ENCODE measurements around the gene CETP.

CETP gene

DNA sequence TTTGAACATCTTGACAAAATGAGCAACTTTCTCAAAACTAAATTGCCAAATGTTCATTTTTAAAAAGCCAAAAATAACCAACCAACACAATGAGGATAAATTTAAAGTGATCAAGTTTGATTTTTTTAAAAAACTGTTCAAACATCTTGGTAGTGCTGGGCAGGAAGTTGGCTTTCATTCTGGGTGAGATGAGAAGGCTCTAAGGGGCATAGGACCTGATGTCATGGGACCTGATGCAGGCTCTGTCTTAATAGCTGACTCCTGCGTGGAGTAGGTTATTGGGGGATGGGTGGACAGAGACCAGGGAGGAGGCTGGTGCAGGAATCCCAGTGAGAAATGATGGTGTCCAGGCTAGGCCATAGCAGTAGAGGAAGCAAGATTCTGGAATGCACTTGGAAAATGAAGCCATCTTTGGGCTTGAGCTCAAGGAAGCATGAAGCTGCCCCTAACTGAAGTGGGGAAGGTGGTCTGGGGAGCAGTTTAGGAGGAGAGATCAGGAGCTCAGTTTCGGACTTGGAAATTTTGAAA is 48.0 kb downstream of the CETP start:
- TF ChIP-seq, protein P1, sequence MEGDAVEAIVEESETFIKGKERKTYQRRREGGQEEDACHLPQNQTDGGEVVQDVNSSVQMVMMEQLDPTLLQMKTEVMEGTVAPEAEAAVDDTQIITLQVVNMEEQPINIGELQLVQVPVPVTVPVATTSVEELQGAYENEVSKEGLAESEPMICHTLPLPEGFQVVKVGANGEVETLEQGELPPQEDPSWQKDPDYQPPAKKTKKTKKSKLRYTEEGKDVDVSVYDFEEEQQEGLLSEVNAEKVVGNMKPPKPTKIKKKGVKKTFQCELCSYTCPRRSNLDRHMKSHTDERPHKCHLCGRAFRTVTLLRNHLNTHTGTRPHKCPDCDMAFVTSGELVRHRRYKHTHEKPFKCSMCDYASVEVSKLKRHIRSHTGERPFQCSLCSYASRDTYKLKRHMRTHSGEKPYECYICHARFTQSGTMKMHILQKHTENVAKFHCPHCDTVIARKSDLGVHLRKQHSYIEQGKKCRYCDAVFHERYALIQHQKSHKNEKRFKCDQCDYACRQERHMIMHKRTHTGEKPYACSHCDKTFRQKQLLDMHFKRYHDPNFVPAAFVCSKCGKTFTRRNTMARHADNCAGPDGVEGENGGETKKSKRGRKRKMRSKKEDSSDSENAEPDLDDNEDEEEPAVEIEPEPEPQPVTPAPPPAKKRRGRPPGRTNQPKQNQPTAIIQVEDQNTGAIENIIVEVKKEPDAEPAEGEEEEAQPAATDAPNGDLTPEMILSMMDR (IDR thresholded peaks at IDR 0.05; ENCODE audit: low read depth, low read length) = no peak
- no peak overlapping the region for H3K4me3 ChIP-seq (ENCODE audit: low read depth, low read length)

DNA sequence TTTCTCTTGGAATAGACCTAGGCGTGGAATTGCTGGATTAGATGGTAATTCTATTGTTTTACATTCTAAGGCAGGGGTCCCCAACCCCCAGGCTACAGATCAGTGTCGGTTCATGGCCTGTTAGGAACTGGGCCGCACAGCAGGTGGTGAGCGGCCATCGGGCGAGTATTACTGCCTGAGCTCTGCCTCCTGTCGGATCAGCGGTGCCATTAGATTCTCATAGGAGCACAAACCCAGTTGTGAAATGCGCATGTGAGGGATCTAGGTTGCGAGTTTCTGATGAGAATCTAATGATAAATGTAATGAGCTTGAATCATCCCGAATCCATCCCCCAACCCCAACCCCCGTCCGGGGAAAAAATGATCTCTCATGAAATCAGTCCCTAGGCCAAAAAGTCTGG is 50.6 kb downstream of the CETP start:
- no peak overlapping the region for H3K4me3 ChIP-seq (ENCODE audit: low read depth, low read length)
- TF ChIP-seq, protein P1 (IDR thresholded peaks at IDR 0.05; ENCODE audit: low read depth, low read length) = no peak

DNA sequence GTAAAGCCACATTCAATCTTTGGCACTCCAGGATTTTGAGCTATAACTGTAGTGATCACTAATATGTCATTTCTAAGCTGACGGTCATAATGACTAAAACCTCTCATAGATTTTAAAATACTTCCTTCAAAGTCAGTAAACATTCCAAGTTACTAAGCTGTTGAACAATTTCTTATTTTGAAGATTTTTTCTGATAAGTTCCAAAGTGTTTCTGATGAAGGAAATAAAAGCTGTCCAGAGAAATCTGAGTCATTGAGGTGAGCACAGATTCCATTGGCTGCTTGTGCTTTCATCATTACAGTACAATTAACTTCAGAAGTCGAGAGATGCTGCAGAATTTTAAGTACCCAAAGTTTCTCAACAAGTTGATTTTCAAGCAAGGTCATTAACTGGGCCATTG is 51.5 kb downstream of the CETP start:
- H3K4me3 ChIP-seq (ENCODE audit: low read depth, low read length) = no peak overlapping the region
- TF ChIP-seq, protein P1 (IDR thresholded peaks at IDR 0.05; ENCODE audit: low read depth, low read length) = no peak

DNA sequence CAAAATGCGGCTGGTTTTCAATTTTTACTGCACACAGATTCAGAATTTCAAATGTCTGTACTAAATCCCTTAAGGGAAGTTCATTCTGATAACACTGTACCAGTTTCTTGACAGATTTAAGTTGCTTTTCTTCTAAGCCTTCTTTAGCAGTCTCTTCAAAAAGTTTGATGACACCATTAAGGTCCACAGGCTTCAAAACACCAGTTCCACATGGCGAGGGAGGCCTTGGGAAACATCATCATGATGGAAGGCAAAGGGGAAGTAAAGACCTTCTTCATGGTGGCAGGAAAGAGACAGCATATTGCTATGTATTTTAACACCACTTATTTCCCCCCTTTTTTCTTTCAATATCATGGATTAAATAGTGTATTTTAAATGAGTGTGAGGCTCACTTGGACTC is 52.2 kb downstream of the CETP start:
- TF ChIP-seq, protein P1 (IDR thresholded peaks at IDR 0.05; ENCODE audit: low read depth, low read length) = no peak
- no peak overlapping the region for H3K4me3 ChIP-seq (ENCODE audit: low read depth, low read length)

DNA sequence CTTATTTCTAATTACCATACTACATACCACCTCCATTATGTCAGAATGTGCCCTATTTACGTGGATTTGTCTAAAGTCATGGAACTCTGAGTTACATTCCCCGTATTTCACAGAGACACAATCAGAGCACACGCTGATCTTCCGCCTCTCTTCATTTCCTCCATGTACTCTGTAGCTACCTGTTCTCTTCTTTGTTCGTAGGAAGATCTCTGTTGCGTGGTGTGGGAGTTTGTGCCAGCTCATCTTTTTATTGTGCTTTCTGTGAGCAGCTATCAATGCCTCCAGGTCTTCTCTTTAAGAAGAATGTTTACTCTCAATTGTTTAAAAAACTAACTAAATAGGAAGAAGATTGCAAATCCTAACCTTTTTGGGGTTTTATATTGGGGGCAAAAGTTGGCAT is 54.6 kb downstream of the CETP start:
- TF ChIP-seq, protein P1 (IDR thresholded peaks at IDR 0.05; ENCODE audit: low read depth, low read length) = no peak
- H3K4me3 ChIP-seq (ENCODE audit: low read depth, low read length) = no peak overlapping the region

DNA sequence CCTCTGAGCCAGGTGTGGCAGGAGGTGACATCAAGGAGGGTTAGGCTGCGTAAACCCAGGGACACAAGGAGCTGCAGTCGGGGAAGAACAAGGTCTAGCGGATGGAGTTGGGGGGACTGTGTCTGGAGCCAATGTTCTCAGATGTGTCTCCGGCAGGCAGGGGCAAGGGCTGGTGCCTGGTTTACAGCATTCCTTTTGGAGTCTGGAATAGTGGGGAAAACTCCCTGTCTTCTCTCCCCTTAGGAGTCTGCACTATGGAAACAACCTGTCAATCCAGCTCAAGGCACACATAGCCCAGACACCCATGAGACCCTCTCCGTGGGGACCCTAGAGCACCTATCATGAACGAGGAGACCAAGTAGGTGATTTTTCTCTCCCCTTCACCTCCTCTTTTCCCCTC is 55.1 kb downstream of the CETP start:
- no peak overlapping the region for H3K4me3 ChIP-seq (ENCODE audit: low read depth, low read length)
- TF ChIP-seq, protein P1 (IDR thresholded peaks at IDR 0.05; ENCODE audit: low read depth, low read length) = no peak

DNA sequence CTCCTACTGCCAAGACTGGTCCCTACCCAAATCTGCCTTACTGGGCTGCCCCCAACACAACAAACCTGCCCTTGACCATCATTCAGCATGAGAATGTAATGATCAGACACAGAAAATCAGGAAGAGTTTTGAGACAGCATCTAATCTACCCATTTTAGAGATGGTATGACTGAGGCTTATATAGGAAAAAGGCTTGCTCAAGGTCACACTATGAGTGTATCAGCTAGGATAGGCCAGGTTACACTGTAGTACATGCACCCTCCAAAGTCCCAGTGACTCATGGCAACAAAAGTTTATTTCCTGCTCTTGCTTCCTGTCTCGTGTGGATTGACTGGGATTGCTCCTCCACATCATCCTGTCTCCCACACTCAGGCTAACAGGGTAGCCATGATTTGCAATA is 55.5 kb downstream of the CETP start:
- TF ChIP-seq, protein P1 (IDR thresholded peaks at IDR 0.05; ENCODE audit: low read depth, low read length) = no peak

More for the DNA sequence above, 55.5 kb downstream of the CETP start:
- H3K4me3 ChIP-seq (ENCODE audit: low read depth, low read length) = no peak overlapping the region
